Measurements from ENCODE around the gene KCNIP1. TPM values are rescaled to one million over a fixed set of nuclear protein-coding genes. Genes with fewer than 3 reads are reported as not detected.

KCNIP1 gene
- total RNA-seq, 4 donors from 2014 or later: 0.94 to 1.6 (median 1.1) TPM; not detected in 1

DNA sequence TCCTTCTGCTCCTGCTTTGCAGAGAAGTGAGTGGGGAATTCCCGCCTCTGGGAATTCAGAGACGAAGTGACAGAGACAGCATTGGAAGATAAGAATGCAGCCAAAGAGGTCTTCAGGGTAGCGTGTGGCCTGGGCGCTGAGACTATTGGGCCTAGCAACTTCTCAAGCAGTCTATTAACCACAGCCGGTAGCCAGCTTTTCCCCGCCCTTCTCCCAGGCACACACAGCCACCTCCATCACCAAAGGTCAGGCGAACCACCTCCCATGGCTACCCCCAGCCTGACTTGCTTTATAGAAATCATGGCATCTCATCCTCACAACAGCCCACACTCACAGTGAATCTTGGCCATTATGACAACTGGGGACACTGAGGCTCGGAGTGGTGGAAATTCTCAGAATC lies 124.2 kb downstream of the KCNIP1 start:
- Histone ChIP-seq H3K36me3 (no peaks in the 10 kb centered on the region), H3K27ac (no peak overlapping the region), H3K4me1 (peaks cover 0 to 23% (median 3%) of the 10 kb centered on the region in 3 donors), H3K9me3 (no peaks in the 10 kb centered on the region), H3K4me3 (no peak overlapping the region), H3K27me3 (peaks cover 20% of the 10 kb centered on the region)
- WGBS, 2 donors (ENCODE audit: low coverage in 1 of 2): 82 to 89% methylated on average over 6 to 7 of the region's 8 CpGs
- TF ChIP-seq POLR2AphosphoS5 (IDR thresholded peaks at IDR 0.05) (no peak), POLR2A (IDR thresholded peaks at IDR 0.05) (no peak), EP300 (IDR thresholded peaks at IDR 0.05) (no peak)
- TF ChIP-seq, protein P1, sequence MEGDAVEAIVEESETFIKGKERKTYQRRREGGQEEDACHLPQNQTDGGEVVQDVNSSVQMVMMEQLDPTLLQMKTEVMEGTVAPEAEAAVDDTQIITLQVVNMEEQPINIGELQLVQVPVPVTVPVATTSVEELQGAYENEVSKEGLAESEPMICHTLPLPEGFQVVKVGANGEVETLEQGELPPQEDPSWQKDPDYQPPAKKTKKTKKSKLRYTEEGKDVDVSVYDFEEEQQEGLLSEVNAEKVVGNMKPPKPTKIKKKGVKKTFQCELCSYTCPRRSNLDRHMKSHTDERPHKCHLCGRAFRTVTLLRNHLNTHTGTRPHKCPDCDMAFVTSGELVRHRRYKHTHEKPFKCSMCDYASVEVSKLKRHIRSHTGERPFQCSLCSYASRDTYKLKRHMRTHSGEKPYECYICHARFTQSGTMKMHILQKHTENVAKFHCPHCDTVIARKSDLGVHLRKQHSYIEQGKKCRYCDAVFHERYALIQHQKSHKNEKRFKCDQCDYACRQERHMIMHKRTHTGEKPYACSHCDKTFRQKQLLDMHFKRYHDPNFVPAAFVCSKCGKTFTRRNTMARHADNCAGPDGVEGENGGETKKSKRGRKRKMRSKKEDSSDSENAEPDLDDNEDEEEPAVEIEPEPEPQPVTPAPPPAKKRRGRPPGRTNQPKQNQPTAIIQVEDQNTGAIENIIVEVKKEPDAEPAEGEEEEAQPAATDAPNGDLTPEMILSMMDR (IDR thresholded peaks at IDR 0.05): no peak
- ATAC-seq: no peak

DNA sequence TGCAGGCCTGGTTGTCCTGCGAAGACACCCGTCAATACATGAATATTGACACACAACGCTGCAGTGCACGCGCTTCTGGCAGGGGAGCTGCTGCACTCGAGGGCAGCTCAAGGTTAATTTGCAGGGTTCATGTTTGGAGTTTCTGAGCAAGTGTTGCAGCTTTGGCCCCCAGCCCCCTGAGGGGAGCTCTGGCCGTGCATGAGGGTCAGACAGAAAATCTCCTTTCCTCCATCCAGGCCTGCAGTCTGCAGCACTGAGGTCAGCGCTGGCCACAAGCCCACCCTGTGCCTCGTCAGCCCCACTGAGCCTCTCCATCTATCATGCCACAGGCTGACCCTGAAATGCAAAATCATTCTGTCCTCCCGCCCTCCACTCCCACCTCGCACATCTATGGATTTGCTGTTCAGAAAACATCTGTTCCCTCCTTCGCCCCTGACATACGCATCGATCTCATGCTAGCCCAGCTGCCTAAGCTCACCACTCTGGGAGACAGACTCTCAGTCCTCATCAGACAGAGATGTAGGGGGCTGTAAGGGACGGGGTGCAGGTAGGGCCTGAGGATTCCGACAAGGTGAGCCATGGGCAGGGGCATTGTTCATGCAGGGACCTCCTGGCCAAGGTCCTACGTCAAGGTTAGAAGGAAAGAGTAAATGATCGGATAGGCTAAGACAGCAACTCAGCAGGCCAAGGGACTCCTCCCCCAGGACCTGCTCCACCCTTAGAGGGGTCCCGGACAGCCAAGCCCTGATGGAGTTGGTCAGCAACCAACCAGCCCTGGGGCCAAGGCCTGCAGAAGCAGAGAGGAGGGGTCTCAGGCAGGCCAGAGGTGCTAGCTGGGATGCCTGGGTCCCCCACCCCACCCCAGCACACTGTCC lies 125.1 kb downstream of the KCNIP1 start:
- WGBS, 2 donors (ENCODE audit: low coverage in 1 of 2): 92 to 100% methylated on average over 1 to 5 of the region's 19 CpGs
- peaks cover 0 to 27% (median 5%) of the 10 kb centered on the region in 3 donors for H3K4me1 ChIP-seq
- no peak for ATAC-seq
- H3K4me3 ChIP-seq: no peak overlapping the region
- TF ChIP-seq, protein P1 (IDR thresholded peaks at IDR 0.05): no peak
- no peaks in the 10 kb centered on the region for H3K9me3 ChIP-seq
- H3K27ac ChIP-seq: no peak overlapping the region
- peaks cover 14% of the 10 kb centered on the region for H3K27me3 ChIP-seq
- no peaks in the 10 kb centered on the region for H3K36me3 ChIP-seq

DNA sequence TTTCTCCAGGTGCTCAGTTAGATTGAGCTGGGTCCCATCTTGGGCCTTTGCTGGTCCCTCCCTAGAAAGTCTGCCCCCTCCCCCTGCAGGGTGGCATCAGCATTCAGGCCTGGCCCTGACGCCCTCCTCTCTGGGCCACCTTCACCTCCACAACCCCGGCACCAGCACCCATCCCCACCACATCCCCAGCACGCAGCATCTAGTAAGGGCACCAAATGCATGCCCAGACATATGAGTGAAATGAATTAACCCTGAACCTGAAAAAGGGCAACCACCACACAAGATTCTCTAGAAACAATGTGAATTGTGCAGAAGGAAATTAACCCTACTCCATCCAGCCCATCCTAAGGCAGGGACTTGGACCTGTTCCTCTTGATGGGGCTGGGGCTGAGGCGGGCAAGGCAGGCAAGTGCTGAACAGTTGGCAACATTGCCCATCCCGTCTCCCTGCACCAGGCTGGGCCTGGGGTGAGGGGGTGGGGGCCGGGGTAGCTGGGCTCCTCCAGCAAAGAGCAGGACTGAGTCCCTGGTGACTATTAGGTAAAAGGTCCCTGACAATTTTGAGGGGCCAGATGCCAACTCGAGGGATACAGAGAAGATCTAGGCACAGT lies 125.9 kb downstream of the KCNIP1 start:
- no peak for ATAC-seq
- TF ChIP-seq EP300 (IDR thresholded peaks at IDR 0.05): no peak
- TF ChIP-seq, protein P1 (IDR thresholded peaks at IDR 0.05): no peak
- no peak for TF ChIP-seq POLR2A (IDR thresholded peaks at IDR 0.05)
- no peak for TF ChIP-seq POLR2AphosphoS5 (IDR thresholded peaks at IDR 0.05)
- WGBS, 2 donors (ENCODE audit: low coverage in 1 of 2): 85% methylated on average over 5 of the region's 7 CpGs; no CpG with 5 or more reads in 1 of the 2 donors

DNA sequence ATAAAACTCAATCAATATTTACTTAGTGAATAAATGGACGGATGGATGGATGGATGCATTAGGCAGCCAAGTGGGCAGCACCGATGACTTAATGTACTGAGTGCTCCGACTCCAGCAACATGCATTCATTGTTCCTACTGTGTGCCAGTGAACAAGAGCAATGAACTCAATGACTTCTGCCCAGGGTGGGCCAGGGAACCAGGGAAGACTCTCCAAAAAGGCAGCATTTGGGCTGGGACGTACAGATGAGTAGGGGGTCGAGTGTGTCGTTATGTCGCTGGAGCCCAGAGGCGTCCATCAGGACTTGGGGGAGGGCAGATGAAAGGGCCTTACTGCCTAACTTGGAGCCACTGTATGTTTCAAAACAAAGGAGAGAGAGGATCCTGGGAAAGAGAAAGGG lies 126.4 kb downstream of the KCNIP1 start:
- Histone ChIP-seq H3K9me3 (no peaks in the 10 kb centered on the region), H3K27ac (no peak overlapping the region), H3K36me3 (no peaks in the 10 kb centered on the region), H3K4me1 (peaks cover 0 to 27% (median 11%) of the 10 kb centered on the region in 3 donors), H3K27me3 (peaks cover 3% of the 10 kb centered on the region), H3K4me3 (no peak overlapping the region)
- WGBS, 2 donors (ENCODE audit: low coverage in 1 of 2): 85 to 90% methylated on average over 2 to 7 of the region's 8 CpGs
- no peak for ATAC-seq
- TF ChIP-seq POLR2AphosphoS5 (IDR thresholded peaks at IDR 0.05) (no peak), EP300 (IDR thresholded peaks at IDR 0.05) (no peak), POLR2A (IDR thresholded peaks at IDR 0.05) (no peak)
- TF ChIP-seq, protein P1 (IDR thresholded peaks at IDR 0.05): no peak

More for the DNA sequence above, 125.9 kb downstream of the KCNIP1 start:
- no peak overlapping the region for H3K27ac ChIP-seq
- H3K27me3 ChIP-seq: peaks cover 9% of the 10 kb centered on the region
- H3K36me3 ChIP-seq: no peaks in the 10 kb centered on the region
- no peak overlapping the region for H3K4me3 ChIP-seq
- peaks cover 0 to 27% (median 11%) of the 10 kb centered on the region in 3 donors for H3K4me1 ChIP-seq
- no peaks in the 10 kb centered on the region for H3K9me3 ChIP-seq

All from gastroesophageal sphincter (tissue), 4 donors.